Mesenchymal stem cell (in vitro differentiated cells and primary cell): ENCODE measurements around the gene RPS14.

ENCODE experiments used
- DNase-seq: peaks from one replicate; pipeline ENCODE4 v3.0.0-alpha.2; 2013
- H2AFZ ChIP-seq: one replicate; pipeline ENCODE4 v1.6.1; 2013; ENCODE audit warnings: low read depth, mild to moderate bottlenecking, control low read depth, inconsistent platforms, low read length, moderate library complexity
- H2AK5ac ChIP-seq: 2 replicates; pipeline ENCODE4 v1.6.1; 2013; ENCODE audit warnings: low read length, moderate library complexity, mild to moderate bottlenecking, inconsistent platforms; ENCODE audit not compliant: severe bottlenecking
- H2BK120ac ChIP-seq: one replicate; pipeline ENCODE4 v1.6.1; 2013; ENCODE audit warnings: low read depth, mild to moderate bottlenecking, inconsistent platforms, low read length, moderate library complexity
- H2BK12ac ChIP-seq, 2 experiments: one replicate each; pipeline ENCODE4 v1.6.1; 2013; ENCODE audit warnings: inconsistent platforms in 2 of 2, low read length in 2 of 2, mild to moderate bottlenecking in 2 of 2, moderate library complexity in 2 of 2, control low read depth in 1 of 2
- H2BK15ac ChIP-seq: one replicate; pipeline ENCODE4 v1.6.1; 2013; ENCODE audit warnings: mild to moderate bottlenecking, low read depth, inconsistent platforms; ENCODE audit not compliant: poor library complexity, severe bottlenecking
- H2BK5ac ChIP-seq: 2 replicates; pipeline ENCODE4 v1.6.1; 2013; ENCODE audit warnings: low read depth, mild to moderate bottlenecking, low read length, control low read depth, inconsistent platforms; ENCODE audit not compliant: poor library complexity, severe bottlenecking
- H3K14ac ChIP-seq, 2 experiments: one replicate each; pipeline ENCODE4 v1.6.1; 2013; ENCODE audit warnings: inconsistent platforms in 2 of 2, low read length in 2 of 2, control low read depth in 1 of 2, mild to moderate bottlenecking in 1 of 2, moderate library complexity in 1 of 2
- H3K18ac ChIP-seq, 2 experiments: one replicate each; pipeline ENCODE4 v1.6.1; 2013; ENCODE audit warnings: inconsistent platforms in 2 of 2, low read length in 2 of 2, control low read depth in 1 of 2, low read depth in 1 of 2, mild to moderate bottlenecking in 1 of 2
- H3K23ac ChIP-seq, 2 experiments: one replicate each; pipeline ENCODE4 v1.6.1; 2013; ENCODE audit warnings: inconsistent platforms in 2 of 2, low read length in 2 of 2, mild to moderate bottlenecking in 2 of 2, moderate library complexity in 2 of 2, control low read depth in 1 of 2
- H3K27ac ChIP-seq: 2 replicates; pipeline ENCODE4 v1.5.1; 2013; ENCODE audit warnings: mild to moderate bottlenecking, moderate library complexity, low read length, control low read depth, inconsistent platforms; ENCODE audit not compliant: poor library complexity, severe bottlenecking
- H3K27me3 ChIP-seq, 2 experiments: 2 replicates each; pipeline versions ENCODE4 v1.6.1 to v1.7.0; 2013; ENCODE audit warnings: low read length in 2 of 2, mild to moderate bottlenecking in 2 of 2, moderate library complexity in 2 of 2, control low read depth in 1 of 2, inconsistent platforms in 1 of 2; ENCODE audit not compliant: control insufficient read depth in 1 of 2, insufficient read depth in 1 of 2
- H3K36me3 ChIP-seq, 2 experiments: 2 replicates each; pipeline versions ENCODE4 v1.6.1 to v1.7.0; 2013; ENCODE audit warnings: low read length in 2 of 2, control low read depth in 1 of 2, inconsistent platforms in 1 of 2, low read depth in 1 of 2, mild to moderate bottlenecking in 1 of 2; ENCODE audit not compliant: insufficient read depth in 2 of 2, control insufficient read depth in 1 of 2
- H3K4ac ChIP-seq, 2 experiments: one replicate each; pipeline ENCODE4 v1.6.1; 2013; ENCODE audit warnings: inconsistent platforms in 2 of 2, low read length in 2 of 2, mild to moderate bottlenecking in 2 of 2, moderate library complexity in 2 of 2, control low read depth in 1 of 2, low read depth in 1 of 2
- H3K4me1 ChIP-seq: 2 replicates; pipeline ENCODE4 v1.6.1; 2013; ENCODE audit warnings: low read depth, low read length, control low read depth; ENCODE audit not compliant: control insufficient read depth, insufficient read depth
- H3K4me2 ChIP-seq: 2 replicates; pipeline ENCODE4 v1.6.1; 2013; ENCODE audit warnings: low read length, mild to moderate bottlenecking, inconsistent platforms; ENCODE audit not compliant: poor library complexity, severe bottlenecking
- H3K4me3 ChIP-seq, 2 experiments: 2 replicates each; pipeline versions ENCODE4 v1.5.1 to v1.7.0; 2013; ENCODE audit warnings: low read length in 2 of 2, mild to moderate bottlenecking in 2 of 2, control low read depth in 1 of 2, low read depth in 1 of 2; ENCODE audit not compliant: insufficient read depth in 1 of 2
- H3K79me1 ChIP-seq: replicated peaks from 2 replicates; pipeline ENCODE4 v1.6.1; 2013; ENCODE audit warnings: mild to moderate bottlenecking, control low read depth, low read length, inconsistent platforms; ENCODE audit not compliant: poor library complexity, severe bottlenecking
- H3K9ac ChIP-seq: 2 replicates; pipeline ENCODE4 v1.7.0; 2013; ENCODE audit warnings: mild to moderate bottlenecking, low read length, moderate library complexity
- H3K9me3 ChIP-seq: 2 replicates; pipeline ENCODE4 v1.7.0; 2013; ENCODE audit warnings: mild to moderate bottlenecking, low read length; ENCODE audit not compliant: control insufficient read depth
- H4K8ac ChIP-seq: one replicate; pipeline ENCODE4 v1.6.1; 2013; ENCODE audit warnings: inconsistent platforms, mild to moderate bottlenecking, low read length, moderate library complexity
- H4K91ac ChIP-seq: one replicate; pipeline ENCODE4 v1.6.1; 2013; ENCODE audit warnings: mild to moderate bottlenecking, low read length, inconsistent platforms
- WGBS: methylation state at CpG from one replicate; pipeline ENCODE4 v1.1.7; 2013; ENCODE audit warnings: mixed read lengths; 5-methylcytosine and 5-hydroxymethylcytosine counted together

RPS14 gene

GRCh38 chr5:150446088-150446487 lies 3.5 kb downstream of the RPS14 start:
- Histone ChIP-seq H3K79me1 (peaks cover 4% of the 10 kb centered on the region), H3K18ac (no peak overlapping the region), H3K23ac (no peak overlapping the region), H3K27ac (no peak overlapping the region), H3K4me1 (peaks cover 10% of the 10 kb centered on the region), H3K9ac (peak overlapping the region; percentile 98), H3K14ac (no peak overlapping the region), H4K8ac (no peak overlapping the region), H3K4me2 (no peak overlapping the region), H3K36me3 (peaks cover 51 to 70% of the 10 kb centered on the region in 2 experiments), H2BK15ac (no peak overlapping the region), H4K91ac (no peak overlapping the region), H2AK5ac (no peak overlapping the region), H2BK12ac (no peak overlapping the region), H3K4me3 (no peak overlapping the region), H2AFZ (no peak overlapping the region), H3K9me3 (no peaks in the 10 kb centered on the region), H2BK5ac (no peak overlapping the region), H3K27me3 (no peaks in the 10 kb centered on the region), H2BK120ac (no peak overlapping the region), H3K4ac (no peak overlapping the region)
- 97% methylated on average over 2 of the region's 2 CpGs for WGBS
- no peak for DNase-seq

- no peak overlapping the region for H3K14ac ChIP-seq
- H3K18ac ChIP-seq, result no peak overlapping the region
- H3K36me3 ChIP-seq, result peaks cover 59 to 70% of the 10 kb centered on the region in 2 experiments
- no peak overlapping the region for H2AFZ ChIP-seq
- no peak overlapping the region for H4K8ac ChIP-seq
- no peaks in the 10 kb centered on the region for H3K9me3 ChIP-seq
- H3K79me1 ChIP-seq, result peaks cover 4% of the 10 kb centered on the region
- no peak overlapping the region for H3K4me2 ChIP-seq
- H3K4me1 ChIP-seq, result peaks cover 10% of the 10 kb centered on the region
- H3K27ac ChIP-seq, result no peak overlapping the region
- whole genome bisulfite sequencing, result 98% methylated on average over 9 of the region's 9 CpGs
- H2BK5ac ChIP-seq, result no peak overlapping the region
- no peak overlapping the region for H3K4ac ChIP-seq
- H2BK12ac ChIP-seq, result no peak overlapping the region
- H2BK120ac ChIP-seq, result no peak overlapping the region
- no peak overlapping the region for H2AK5ac ChIP-seq
- H4K91ac ChIP-seq, result no peak overlapping the region
- no peak overlapping the region for H3K23ac ChIP-seq
- H3K27me3 ChIP-seq, result no peaks in the 10 kb centered on the region
- H3K9ac ChIP-seq, result no peak overlapping the region
- H2BK15ac ChIP-seq, result no peak overlapping the region
- no peak for DNase-seq
- no peak overlapping the region for H3K4me3 ChIP-seq
Observed at GRCh38 chr5:150444770-150445169, 4.8 kb downstream of the RPS14 start.

GRCh38 chr5:150443242-150444075 lies 6.1 kb downstream of the RPS14 start:
- Histone ChIP-seq H2BK120ac (no peak overlapping the region), H3K18ac (no peak overlapping the region), H2BK15ac (no peak overlapping the region), H3K4me2 (no peak overlapping the region), H3K27me3 (no peaks in the 10 kb centered on the region), H3K9me3 (no peaks in the 10 kb centered on the region), H2AK5ac (no peak overlapping the region), H3K4ac (no peak overlapping the region), H4K8ac (no peak overlapping the region), H3K4me1 (peaks cover 10% of the 10 kb centered on the region), H3K23ac (no peak overlapping the region), H3K36me3 (peaks cover 59 to 68% of the 10 kb centered on the region in 2 experiments), H2BK5ac (no peak overlapping the region), H2BK12ac (no peak overlapping the region), H3K79me1 (peaks cover 4% of the 10 kb centered on the region), H2AFZ (no peak overlapping the region), H3K9ac (no peak overlapping the region), H4K91ac (no peak overlapping the region), H3K27ac (no peak overlapping the region), H3K14ac (no peak overlapping the region), H3K4me3 (no peak overlapping the region)
- DNase-seq, result no peak
- 95% methylated on average over 15 of the region's 15 CpGs for WGBS

DNA sequence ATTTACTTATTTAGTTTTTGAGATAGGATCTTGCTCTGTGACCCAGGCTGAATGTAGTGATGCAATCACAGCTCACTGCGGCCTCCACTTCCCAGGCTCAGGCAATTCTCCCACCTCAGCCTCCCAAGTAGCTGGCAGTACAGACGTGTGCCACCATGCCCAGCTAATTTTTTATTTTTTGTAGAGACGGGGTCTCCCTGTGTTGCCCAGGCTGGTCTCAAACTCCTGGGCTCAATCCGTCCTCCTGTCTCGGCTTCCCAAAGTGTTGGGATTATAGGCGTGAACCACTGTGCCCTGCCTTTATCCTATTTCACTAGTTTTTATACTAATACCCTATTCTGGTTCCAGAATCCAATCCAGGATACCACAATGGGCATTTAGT lies 6.8 kb downstream of the RPS14 start:
- WGBS, result 91% methylated on average over 6 of the region's 6 CpGs
- no peak overlapping the region for H2BK15ac ChIP-seq
- no peak overlapping the region for H4K8ac ChIP-seq

More for the DNA sequence above, 6.8 kb downstream of the RPS14 start:
- no peak overlapping the region for H3K23ac ChIP-seq
- H2AK5ac ChIP-seq, result no peak overlapping the region
- H3K27me3 ChIP-seq, result no peaks in the 10 kb centered on the region
- no peak overlapping the region for H3K4me2 ChIP-seq
- H4K91ac ChIP-seq, result no peak overlapping the region
- H3K4me3 ChIP-seq, result no peak overlapping the region
- H3K27ac ChIP-seq, result no peak overlapping the region
- H3K14ac ChIP-seq, result no peak overlapping the region
- H2BK120ac ChIP-seq, result no peak overlapping the region
- H3K79me1 ChIP-seq, result peaks cover 4% of the 10 kb centered on the region
- DNase-seq, result no peak
- H2BK12ac ChIP-seq, result no peak overlapping the region
- H3K4me1 ChIP-seq, result peaks cover 8% of the 10 kb centered on the region
- H3K36me3 ChIP-seq, result peaks cover 59 to 60% of the 10 kb centered on the region in 2 experiments
- H3K9me3 ChIP-seq, result no peaks in the 10 kb centered on the region
- no peak overlapping the region for H3K9ac ChIP-seq
- H3K4ac ChIP-seq, result no peak overlapping the region
- no peak overlapping the region for H2AFZ ChIP-seq
- no peak overlapping the region for H2BK5ac ChIP-seq
- H3K18ac ChIP-seq, result no peak overlapping the region
